ENCODE measurements around the gene DOCK1. TPM values are rescaled to one million over a fixed set of nuclear protein-coding genes. Genes with fewer than 3 reads are reported as not detected.

DOCK1 gene
- total RNA-seq, 4 donors from 2014 or later = 4.3 to 6.0 (median 4.8) TPM

DNA sequence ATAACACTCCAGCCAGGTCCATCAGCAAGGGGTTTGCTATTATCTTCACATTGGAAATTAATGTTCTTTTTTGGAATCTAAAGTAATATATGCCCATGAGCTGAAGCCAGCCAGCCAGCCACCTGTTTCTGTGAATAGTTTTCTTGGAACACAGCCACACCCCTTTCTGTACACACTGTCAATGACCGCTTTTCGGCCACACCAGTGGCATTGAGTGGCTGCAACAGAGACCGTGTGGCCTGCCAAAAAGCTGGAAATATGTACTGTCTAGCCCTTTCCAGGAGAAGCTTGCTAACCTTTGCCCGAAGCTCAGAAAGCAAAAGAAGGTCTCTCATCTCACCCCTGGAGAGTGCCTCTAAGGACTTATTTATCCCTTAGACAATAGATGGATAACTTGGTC, 545.4 kb downstream of the DOCK1 start:
- Histone ChIP-seq H3K4me3 (no peak overlapping the region), H3K9me3 (no peaks in the 10 kb centered on the region), H3K4me1 (no peaks in the 10 kb centered on the region), H3K27ac (no peak overlapping the region), H3K36me3 (no peaks in the 10 kb centered on the region), H3K27me3 (no peaks in the 10 kb centered on the region)
- DNase-seq = no peak
- in situ Hi-C loops (cut with MboI; ENCODE audit: low sequenced_read_pairs in 4 of 4) (no loop called here), intact Hi-C loops (cut with DNase I; ENCODE audit: low total_unique reads) (no loop called here)
- no peak for ATAC-seq
- no peak for TF ChIP-seq POLR2A (IDR thresholded peaks at IDR 0.05)

DNA sequence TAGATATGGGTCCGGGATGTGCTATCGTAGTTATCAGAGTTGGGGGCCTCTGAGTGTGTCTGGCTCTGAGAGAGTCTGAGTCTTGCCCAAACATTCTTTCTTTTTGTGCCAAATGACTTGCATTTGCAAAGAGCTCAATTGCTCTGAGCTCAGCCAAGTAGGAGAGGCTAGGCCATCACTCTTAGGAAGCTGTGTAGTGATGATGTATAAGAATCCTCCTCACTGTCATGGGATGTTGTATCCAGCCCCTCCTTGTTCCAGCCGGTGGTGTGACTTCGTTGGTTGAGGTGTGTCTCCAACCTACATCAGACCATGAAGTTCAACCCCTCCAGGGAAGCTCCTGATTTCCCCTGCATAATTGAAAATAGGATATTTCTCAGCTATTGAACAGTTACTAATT, 546.4 kb downstream of the DOCK1 start:
- intact Hi-C loops (cut with DNase I; ENCODE audit: low total_unique reads) = no loop called here
- H3K9me3 ChIP-seq = no peaks in the 10 kb centered on the region
- ATAC-seq (no peak), DNase-seq (no peak)
- no peaks in the 10 kb centered on the region for H3K27me3 ChIP-seq
- TF ChIP-seq POLR2A (IDR thresholded peaks at IDR 0.05) = no peak
- TF ChIP-seq, protein P1, sequence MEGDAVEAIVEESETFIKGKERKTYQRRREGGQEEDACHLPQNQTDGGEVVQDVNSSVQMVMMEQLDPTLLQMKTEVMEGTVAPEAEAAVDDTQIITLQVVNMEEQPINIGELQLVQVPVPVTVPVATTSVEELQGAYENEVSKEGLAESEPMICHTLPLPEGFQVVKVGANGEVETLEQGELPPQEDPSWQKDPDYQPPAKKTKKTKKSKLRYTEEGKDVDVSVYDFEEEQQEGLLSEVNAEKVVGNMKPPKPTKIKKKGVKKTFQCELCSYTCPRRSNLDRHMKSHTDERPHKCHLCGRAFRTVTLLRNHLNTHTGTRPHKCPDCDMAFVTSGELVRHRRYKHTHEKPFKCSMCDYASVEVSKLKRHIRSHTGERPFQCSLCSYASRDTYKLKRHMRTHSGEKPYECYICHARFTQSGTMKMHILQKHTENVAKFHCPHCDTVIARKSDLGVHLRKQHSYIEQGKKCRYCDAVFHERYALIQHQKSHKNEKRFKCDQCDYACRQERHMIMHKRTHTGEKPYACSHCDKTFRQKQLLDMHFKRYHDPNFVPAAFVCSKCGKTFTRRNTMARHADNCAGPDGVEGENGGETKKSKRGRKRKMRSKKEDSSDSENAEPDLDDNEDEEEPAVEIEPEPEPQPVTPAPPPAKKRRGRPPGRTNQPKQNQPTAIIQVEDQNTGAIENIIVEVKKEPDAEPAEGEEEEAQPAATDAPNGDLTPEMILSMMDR (IDR thresholded peaks at IDR 0.05 in 4 of 5, conservative IDR thresholded peaks at IDR 0.05 in 1 of 5) = no peak
- H3K4me3 ChIP-seq = no peak overlapping the region
- no peaks in the 10 kb centered on the region for H3K4me1 ChIP-seq
- no peaks in the 10 kb centered on the region for H3K36me3 ChIP-seq
- in situ Hi-C loops (cut with MboI; ENCODE audit: low sequenced_read_pairs in 4 of 4) = no loop called here
- no peak overlapping the region for H3K27ac ChIP-seq

DNA sequence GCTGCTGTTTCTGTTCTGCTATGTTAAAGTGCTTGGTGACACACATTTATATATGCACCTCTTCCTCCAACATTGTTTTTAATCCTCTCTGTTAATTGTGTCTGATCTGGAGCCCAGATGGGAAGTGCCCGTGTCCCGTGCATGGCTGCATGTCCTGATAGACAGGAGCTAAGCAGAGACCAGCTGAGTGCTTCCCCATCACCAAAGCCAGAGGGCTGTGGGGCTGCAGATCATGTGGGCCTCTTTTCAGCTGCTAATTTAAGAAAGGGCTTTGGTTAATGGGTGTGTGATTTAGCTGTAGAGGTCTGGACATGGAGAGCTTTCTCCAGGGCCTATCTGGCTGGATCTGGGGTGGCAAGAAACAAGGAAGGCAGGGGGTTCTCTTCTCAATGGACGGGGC, 547.3 kb downstream of the DOCK1 start:
- Histone ChIP-seq H3K9me3 (no peaks in the 10 kb centered on the region), H3K27ac (no peak overlapping the region), H3K36me3 (no peaks in the 10 kb centered on the region), H3K27me3 (no peaks in the 10 kb centered on the region), H3K4me3 (no peak overlapping the region), H3K4me1 (no peaks in the 10 kb centered on the region)
- in situ Hi-C loops (cut with MboI; ENCODE audit: low sequenced_read_pairs in 4 of 4) = no loop called here
- intact Hi-C loops (cut with DNase I; ENCODE audit: low total_unique reads) = no loop called here
- ATAC-seq = no peak
- DNase-seq = no peak
- no peak for TF ChIP-seq POLR2A (IDR thresholded peaks at IDR 0.05)
- TF ChIP-seq, protein P1 (IDR thresholded peaks at IDR 0.05 in 4 of 5, conservative IDR thresholded peaks at IDR 0.05 in 1 of 5) = no peak

DNA sequence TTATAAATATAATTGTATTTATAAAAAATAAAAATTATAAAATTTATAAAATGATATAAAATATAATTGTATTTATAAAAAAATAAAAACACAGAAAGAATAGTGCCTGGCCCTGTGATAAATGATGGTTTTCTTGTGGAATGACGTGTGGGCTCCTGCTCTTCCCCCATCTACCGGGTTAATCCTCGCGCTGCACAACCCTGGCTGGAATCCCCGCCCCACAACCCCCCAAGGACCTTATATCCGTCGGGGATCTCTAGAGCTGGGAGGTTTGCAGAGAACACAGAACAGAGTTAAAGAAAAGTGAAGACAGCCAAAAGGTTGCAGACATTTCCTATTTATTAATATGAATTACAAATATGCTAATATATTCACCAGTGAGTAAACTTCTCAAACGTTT, 548.5 kb downstream of the DOCK1 start:
- H3K4me1 ChIP-seq = no peaks in the 10 kb centered on the region
- H3K4me3 ChIP-seq = no peak overlapping the region
- ATAC-seq = no peak
- H3K36me3 ChIP-seq = no peaks in the 10 kb centered on the region
- TF ChIP-seq, protein P1 (IDR thresholded peaks at IDR 0.05 in 4 of 5, conservative IDR thresholded peaks at IDR 0.05 in 1 of 5) = no peak
- no peak for TF ChIP-seq POLR2A (IDR thresholded peaks at IDR 0.05)
- no peaks in the 10 kb centered on the region for H3K27me3 ChIP-seq
- no peak overlapping the region for H3K27ac ChIP-seq
- H3K9me3 ChIP-seq = no peaks in the 10 kb centered on the region
- in situ Hi-C loops (cut with MboI; ENCODE audit: low sequenced_read_pairs in 4 of 4) = no loop called here
- no peak for DNase-seq
- intact Hi-C loops (cut with DNase I; ENCODE audit: low total_unique reads) = no loop called here

DNA sequence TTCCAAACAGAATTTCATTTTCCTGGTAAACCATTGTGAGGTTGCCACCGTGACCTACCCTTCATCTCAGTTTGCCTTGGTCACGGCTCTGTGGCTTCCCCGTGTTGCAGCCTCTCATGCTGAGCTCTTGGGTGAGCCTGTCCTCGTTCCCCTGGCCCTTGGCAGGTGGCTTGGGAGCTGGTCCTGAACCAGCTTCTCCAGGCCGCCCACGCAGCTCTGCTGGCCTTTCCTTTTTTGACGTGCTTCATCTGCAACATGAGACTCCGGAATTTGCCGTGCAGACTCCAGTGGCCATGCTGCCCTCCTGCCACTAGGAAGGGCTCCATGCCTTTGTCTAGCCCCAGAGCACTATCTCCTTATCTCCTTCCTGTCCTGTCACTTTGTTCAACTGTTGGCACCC, 550.9 kb downstream of the DOCK1 start:
- ATAC-seq (no peak), DNase-seq (no peak)
- Histone ChIP-seq H3K4me1 (no peaks in the 10 kb centered on the region), H3K27ac (no peak overlapping the region), H3K4me3 (no peak overlapping the region), H3K27me3 (no peaks in the 10 kb centered on the region), H3K36me3 (no peaks in the 10 kb centered on the region), H3K9me3 (no peaks in the 10 kb centered on the region)
- TF ChIP-seq, protein P1 (IDR thresholded peaks at IDR 0.05 in 4 of 5, conservative IDR thresholded peaks at IDR 0.05 in 1 of 5) = no peak
- no peak for TF ChIP-seq POLR2A (IDR thresholded peaks at IDR 0.05)
- intact Hi-C loops (cut with DNase I; ENCODE audit: low total_unique reads) (no loop called here), in situ Hi-C loops (cut with MboI; ENCODE audit: low sequenced_read_pairs in 4 of 4) (no loop called here)

All from gastrocnemius medialis (tissue), 4 donors.